Measurements from ENCODE around the gene RHO.
"Not testable (repeated sequence)": the region's sequence is repeated elsewhere in the genome, so short reads cannot be mapped to it uniquely, and the experiment has no call there.

RHO gene

DNA sequence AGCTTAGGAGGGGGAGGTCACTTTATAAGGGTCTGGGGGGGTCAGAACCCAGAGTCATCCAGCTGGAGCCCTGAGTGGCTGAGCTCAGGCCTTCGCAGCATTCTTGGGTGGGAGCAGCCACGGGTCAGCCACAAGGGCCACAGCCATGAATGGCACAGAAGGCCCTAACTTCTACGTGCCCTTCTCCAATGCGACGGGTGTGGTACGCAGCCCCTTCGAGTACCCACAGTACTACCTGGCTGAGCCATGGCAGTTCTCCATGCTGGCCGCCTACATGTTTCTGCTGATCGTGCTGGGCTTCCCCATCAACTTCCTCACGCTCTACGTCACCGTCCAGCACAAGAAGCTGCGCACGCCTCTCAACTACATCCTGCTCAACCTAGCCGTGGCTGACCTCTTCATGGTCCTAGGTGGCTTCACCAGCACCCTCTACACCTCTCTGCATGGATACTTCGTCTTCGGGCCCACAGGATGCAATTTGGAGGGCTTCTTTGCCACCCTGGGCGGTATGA, at the start of gene RHO:
TSS of gene RHO (plus strand) at position 51 of the 512 bp plus-strand sequence. CDS start at position 146, 95 bp downstream.
- DNase-seq = no peak

DNA sequence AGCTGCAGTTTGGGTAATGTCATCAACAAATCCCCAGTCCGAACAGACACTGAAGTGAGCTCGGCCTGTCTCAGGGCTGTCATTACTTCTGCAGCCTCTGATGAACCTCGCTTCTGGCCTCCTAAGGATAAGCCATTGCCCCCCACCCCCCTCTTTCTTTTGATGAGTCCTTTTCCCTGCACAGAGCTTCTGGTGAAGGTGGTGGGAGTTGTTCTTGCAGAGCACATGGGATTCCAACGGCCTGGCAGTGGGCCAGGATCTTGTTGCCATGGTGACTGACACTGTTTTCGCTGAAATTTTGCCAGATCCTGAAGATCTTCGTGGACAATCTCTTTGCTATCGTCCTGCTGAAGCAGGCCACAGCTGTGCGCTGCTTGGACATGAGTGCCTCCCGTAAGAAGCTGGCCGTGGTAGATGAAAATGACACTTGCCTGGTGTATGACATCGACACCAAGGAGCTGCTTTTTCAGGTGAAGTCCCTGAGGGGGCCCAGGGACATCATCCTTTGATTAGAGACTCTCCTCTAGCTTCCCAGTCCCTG, 47.1 kb upstream of the RHO start:
- DNase-seq = not testable (repeated sequence)

DNA sequence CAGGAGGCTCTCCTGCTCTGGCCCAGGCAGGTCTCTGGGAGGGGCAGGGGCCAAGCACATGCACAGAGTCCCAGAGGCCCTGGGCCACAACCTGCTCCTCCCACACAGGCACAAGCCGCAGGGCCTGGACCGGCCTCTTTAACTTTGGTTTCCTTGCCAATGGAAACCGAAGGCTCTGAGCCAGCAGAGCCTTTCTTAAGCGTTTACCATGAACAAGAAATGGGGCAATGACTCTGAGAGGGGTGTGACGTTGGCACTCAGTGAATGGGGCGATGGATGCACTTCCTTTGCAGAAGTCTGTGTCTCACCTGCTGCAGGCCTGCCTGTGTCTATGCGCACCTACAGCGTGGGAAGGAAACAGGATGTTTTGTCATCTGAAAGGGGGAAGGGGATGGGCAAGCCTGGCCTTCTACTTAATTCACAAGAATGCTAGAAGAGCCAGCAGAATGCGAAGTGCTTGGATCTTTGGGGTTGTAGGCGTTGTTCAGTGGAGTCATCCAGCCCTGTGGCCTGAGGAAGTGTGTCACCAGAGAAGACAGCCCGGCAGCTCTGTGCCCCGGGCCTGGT, 46.6 kb upstream of the RHO start:
- DNase-seq = no peak

DNA sequence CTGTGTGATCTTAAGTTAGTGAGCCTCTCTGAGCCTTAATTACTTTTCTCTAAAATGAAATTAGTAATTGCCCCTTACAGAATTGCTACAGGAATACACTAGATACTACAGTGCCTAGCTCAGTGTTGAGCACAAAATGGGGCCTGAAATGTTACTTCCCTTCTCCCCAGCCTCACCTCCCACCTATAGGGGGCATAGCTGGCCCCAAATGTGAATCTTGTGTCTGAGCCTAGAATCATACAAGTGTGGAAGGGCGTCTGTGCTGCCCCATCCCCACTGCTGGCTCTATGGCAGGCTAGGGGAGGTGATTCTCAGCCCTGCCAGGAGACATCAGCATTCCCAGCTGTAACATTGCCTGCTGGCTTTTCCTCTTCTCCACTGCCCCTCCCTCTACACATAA, 45.7 kb upstream of the RHO start:
- DNase-seq = no peak

DNA sequence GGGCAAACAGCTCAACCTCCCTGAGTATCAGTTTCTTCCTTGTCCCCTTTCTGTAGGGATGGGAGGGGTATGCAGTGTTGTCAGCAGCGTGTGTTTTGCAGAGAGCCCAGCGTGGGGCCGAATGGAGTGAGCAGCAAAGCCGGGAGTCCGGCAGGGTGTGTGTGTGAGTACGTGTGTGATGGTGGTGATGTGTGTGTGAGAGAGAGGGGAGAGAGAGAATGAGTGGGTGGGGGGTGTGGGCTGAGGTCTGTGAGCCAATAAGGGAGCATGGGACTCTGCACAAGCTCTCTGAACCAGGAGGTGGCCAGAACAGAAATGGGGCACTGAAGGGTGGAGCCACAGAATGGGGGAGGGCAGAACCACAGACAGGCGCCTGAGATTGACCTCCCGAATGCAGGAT, 44.6 kb upstream of the RHO start:
- DNase-seq = no peak

DNA sequence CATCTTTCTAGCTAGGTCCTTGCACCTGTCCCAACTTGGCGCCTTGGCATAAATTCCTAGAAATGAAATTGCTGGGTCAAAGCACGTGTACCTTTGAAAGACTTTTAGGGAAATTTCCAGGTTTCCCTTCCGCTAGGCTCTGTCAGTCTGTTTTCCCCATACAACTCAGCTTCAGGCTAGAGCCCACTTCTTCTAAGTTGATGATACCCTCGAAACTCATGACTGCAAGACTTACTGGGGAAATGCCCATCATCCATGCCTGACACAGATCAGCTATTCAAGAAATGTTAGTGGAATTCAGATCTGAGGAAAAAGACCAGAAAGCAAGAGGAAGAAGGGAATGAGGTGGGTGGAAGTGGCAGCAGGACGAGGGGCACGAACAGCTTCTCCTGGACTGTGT, 43.3 kb upstream of the RHO start:
- DNase-seq = not testable (repeated sequence)

DNA sequence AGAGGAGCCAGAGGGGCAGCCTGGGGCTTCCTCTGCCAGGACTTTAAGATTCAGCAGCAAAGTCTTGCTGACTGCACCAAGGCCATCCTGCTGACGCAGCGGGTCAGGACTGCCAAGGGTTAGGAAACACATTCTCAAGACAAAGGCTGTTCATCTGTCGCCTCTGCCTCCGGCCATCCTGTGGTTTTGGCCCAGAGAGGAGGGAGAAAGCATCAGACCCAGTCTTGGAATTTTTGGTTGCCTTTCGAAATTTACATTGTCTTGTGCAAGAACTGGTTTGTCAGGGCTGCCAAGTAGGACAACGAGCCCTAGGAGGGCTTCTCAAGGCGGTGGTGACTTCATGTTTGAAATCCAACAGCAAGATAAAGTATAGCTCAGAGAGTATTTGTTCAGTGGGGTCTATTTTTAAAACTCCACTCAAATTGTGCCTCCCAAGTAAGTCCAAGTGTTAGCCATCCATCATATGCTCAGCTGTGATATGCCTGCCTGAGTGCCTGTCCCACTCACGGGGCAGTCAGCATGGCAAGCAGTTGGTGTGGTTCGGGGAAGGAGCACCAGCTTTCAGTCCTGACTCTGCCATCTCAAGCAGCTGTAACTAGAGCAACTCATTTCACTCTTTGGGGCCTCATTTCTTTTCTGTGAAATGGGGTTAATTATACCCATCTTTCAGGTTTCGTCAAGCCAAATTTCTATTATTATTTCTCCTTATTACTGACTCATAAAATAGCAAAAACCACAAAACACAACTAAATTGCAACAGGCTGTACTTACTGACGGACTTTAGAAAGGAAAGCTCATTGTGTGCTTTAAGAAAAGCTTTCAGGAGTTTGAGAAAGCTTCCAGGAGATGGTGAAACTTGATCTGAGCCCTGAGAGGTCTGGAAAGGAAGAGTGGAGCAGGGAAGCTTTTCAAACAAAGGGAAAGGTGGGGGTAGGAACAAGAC, 42.4 kb upstream of the RHO start:
- no peak for DNase-seq

DNA sequence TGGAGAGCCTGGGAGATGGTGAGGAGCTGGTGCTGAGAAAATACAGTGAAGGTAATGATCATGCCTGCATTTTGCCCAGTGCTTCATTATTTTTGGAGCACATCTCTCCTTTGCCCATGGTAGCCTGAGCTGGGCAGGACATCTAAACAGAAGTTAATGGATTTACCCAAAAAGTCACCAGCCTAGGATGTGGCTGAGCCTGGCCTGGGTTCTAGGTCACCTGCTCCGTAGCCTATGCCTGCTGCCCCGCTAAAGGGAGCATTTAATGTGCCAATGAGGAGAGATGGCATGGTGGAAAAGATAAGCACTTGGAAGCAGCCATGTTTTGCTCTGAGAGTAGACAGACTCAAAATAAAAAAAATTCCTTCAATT, 41.8 kb upstream of the RHO start:
- DNase-seq = no peak

DNA sequence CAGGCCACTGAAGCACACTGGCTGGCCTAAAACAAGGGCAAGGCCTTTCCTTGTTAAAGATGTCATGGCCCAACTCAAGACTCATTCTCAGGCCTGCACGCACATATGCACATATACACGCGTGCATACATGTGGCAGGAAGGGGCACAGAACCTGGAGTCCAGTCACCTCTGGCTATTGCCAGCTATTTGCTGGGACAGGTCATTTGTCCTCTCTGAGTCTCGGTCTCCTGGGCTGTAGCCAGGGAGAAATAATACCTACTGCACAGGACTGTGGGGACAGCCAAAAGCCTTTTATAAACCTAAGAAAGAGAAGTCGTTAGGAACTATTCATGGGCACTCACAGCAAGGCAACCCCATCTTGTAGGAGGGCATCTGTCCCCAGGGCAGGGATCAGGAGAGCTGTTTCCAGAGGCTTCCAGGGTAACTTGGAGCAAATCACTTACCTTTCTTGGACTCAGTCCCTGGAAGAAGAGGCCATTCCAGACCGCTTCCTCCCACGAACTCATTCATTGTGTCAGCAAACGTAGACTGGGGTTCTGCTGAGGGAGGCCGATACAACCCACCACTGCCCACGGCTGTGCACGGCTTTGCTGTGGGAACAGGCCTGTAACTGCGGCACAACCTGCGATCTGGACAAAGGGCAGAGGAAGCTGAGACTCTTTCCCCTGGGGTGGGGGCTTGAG, 41.1 kb upstream of the RHO start:
- DNase-seq = no peak

DNA sequence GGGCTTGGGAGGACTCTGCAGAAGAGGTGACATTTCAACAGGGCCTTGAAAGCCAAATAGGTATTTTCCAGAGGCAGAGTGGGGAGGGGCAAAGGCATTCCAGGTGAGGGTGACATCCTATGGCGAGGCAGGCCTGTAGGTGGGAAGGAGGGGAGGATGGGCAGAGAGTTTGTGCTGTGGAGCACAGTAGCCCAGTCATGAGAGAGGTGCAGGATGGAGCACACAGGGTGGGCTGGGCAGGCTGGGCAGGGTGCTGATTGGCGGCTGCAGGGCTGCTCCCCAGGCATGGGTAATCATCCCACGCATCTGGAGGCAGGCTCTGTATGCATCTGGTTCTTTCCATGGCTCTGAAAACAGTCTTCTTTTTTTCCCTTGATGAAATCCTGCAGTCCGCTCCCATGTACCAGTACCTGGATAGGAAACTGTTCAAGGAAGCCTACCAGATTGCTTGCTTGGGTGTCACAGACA, 40.5 kb upstream of the RHO start:
- DNase-seq = not testable (repeated sequence)

DNA sequence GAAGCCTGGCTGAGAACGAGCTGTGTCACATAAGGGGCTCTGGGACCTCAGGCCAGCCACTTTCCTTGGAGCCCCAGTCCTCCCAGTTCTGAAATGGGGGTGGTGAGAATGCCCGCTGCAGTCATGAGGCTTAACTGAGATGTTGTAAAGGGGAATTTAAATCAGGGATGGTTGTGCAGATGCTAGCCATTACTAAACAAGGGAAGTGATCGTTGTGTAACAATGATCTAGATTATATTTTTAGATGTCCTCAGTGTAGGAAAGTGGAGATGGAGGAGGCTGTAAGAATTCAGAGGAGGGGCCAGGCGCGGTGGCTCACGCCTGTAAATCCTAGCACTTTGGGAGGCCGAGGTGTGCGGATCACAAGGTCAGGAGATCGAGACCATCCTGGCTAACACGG, 39.2 kb upstream of the RHO start:
- not testable (repeated sequence) for DNase-seq

DNA sequence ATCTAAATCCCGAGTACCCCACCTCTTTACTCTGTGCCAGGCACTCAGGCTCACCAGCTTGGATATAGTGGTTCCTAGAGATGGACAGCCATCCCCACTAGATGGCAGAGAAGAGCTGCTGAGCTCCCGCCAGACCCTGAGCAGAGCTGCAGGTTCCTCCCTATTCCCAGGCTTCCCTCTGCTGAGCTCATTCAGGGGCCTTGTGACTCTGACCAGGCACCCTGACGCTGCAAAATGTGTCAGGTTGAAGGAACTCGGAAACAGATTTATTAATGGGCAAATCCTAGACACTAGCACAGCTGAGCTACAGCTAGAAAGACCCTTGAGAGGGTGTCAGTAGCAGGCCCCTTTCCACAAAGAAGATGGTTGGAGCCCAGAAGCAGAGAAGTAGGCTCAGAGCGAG, 38.2 kb upstream of the RHO start:
- peak; percentile 86 to 92 for DNase-seq

DNA sequence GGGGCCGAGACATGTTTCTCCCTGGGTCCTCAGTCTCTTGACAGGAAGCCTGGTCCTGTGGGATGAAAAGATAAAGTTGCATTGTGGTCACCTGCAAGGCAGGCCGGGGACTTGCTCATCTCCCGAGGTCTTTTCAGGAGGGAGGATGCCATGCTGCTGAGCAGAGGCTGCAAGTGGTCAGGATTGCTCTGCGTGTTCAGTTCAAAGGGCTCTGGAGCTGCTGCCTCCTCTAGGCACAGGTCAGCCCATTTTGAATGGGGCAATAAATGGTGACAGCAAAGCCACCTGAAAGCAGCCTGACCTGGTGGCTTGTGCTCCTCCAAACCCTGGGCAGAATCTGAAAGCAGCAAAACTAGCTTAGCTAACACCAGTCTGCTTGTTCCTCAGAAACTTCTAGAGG, 37.4 kb upstream of the RHO start:
- not testable (repeated sequence) for DNase-seq

DNA sequence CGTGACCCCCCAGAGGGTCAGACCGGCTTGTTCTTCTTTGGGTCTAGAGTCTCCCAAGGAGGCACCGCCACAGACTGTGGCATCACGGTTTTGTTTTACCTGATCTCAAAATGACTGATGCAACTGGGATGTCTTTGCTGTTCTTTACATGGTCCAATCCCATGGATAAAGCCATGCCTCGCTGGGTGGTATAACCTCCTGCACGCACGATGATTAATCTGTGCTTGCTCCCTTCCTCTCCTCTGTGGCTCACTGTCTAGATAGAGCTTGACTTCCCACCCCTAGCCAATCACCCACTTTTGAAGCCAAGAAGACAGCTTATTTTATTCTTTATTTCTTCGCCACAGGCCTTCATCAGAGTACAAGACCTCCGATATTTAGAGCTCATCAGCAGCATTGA, 36.6 kb upstream of the RHO start:
- DNase-seq = no peak

DNA sequence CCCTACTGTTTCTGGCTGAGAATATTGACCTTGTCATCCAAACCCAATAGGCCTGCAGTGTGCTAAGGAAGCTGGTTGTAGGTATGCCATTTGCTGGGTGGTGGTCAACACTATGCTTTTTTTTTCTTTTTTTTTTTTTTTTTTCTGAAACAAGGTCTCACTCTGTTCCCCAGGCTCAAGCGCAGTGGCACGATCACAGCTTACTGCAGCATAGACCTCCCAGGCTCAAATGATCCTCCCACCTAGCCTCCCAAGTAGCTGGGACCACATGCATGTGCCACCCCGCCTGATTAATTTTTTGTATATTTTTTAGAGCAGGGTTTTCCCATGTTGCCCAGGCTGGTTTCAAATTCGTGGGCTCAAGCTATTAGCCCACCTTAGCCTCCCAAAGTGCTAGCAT, 35.7 kb upstream of the RHO start:
- no peak for DNase-seq

DNA sequence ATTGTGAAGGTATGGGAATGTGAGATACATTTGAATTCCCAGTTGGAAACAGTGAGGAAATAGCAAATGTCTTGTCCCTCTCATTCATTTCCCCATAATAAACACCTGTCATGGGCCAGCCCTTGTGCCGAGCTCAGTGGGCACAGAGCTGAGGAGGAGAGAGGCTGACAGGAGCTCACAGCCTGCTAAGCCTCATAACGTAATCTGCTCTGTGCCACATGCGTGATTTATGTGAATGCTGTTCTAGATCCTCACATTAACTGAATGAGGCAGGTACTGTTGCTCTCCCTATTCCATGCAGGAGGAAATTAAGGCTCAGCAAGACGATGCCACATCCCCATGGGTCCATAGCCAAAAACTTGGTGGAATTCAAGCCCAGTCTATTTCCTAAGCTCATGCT, 35.2 kb upstream of the RHO start:
- no peak for DNase-seq

DNA sequence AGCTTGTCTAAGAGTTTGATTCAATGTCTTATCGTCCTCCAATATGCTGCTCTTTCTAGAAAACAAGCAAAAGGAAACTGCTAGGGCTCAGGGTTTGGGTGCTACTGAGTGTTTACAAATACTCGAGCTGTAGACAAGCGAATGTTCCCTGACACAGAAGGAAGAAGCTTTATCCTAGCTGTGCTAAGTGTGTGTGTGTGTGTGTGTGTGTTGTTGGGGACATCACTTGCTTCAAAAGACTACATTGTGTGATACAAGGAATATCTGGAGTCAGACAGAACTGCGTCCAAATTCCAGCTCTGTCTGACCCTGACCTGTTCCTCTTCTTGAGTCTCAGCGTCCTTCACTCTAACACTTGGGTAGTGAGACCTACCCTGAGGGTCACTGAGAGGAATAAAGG, 33.9 kb upstream of the RHO start:
- DNase-seq = not testable (repeated sequence)

DNA sequence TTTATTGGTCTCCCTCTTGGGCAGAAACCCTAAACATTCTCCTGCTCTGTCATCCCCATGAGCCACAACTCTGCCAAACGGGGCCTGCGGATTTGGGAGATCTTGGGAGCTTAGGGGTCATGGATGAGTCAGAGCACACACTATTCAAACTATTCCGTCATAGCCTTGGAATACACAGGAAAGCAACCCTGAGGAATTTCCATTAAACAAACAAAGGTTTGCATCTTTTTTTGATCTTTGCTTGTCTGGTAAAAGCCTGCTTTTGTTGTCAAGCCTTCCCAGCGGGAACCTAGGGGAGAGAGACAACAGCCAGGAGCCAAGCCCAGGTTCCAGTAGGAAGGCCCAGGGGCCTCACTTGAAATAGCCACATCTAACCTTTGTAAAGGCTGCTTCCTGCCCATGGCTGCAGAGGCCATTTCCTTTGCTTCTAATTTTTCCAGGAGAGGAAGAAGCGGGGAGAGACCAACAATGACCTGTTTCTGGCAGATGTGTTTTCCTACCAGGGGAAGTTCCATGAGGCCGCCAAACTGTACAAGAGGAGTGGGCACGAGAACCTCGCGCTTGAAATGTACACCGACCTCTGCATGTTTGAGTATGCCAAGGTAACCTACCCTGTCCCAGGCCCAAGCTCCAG, 33.3 kb upstream of the RHO start:
- DNase-seq = not testable (repeated sequence)

DNA sequence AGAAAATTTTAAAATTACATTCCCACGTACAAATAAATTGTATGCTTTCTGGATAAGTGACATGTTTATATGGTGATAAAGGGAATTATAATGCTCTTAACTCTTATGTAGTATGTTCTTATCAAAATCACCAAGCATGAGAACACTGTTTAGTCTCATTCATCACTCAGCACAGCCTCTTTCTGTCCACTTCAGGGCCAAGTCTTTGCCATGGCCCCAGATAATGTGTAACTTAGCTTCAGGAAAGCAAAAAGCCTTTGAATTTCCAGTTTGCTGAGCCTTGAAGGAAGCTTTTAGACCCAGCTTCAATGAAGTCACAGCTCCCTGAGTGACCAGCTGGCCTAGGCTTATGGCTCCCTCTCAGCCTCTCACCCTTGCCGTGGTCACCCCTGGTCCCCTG, 30.6 kb upstream of the RHO start:
- not testable (repeated sequence) for DNase-seq

DNA sequence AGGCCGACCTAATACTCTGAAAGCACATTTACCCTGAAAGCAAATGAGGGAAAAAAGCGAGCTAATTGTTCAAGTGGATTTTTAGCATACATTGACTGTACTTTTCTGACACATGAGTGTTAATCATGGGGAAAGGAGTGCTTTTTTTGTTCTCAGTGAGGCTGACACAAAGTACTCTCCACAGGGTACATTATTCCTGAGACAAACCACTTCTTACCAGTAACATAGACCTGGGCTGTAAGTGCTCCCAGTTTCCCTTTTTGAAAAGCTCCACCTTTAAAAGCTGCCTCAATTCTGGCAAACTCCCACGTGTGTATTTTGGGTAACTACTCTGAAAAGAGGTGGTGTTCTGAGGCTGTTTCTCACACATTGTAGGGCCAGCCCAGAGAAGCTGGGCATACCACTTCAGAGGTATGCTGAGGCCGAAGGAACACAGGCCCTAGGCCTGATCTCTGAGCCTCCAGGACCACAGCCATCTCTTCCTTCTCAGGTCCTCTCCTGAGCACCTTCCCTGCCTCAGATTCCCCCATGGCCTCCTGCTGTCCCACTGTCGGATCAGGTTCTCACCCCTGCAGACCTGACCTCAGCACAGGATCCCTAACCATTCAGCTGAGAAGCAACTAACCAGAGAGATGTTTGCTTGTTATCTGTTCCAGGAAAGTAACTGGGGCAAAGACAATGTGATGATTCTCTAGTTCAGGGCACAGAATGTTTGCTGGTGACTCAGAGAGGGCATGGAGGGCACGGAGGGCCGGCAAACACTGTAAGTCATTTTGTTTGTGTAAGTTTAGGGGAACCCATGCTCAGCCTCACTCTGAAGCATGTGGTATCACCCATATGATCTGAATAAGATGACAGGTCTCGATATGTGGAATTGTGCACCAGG, 29.6 kb upstream of the RHO start:
- DNase-seq = not testable (repeated sequence)

DNA sequence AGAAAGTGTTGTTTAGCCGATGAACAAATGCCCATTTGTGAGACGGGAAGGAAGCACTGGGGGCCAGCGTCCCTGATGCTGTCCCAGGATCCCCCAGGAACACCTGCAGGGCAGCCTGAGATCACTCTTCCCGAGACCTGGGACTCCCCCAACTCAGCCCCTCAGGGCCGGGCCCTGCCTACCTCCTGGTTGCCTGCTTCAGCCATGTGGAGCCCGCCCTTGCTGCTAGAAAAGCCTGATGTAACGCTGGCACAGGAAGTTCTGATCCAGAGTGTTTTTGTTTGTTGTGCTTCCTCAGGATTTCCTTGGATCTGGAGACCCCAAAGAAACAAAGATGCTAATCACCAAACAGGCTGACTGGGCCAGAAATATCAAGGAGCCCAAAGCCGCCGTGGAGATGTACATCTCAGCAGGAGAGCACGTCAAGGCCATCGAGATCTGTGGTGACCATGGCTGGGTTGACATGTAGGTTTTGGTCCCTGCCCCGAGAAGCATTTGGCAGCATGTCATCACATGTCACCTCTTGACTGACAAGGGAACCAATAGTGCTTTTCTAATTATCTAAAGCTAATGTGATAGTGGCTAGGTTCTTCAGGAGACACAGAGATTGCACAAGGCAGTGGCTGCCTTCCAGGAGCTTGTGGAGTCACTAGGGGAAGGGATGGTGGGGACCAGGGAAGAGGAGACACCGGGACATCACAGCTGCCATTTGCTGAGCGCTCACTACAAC, 28.7 kb upstream of the RHO start:
- DNase-seq = not testable (repeated sequence)

All from AML-193 (cell line).